GM21619 (cell line): ENCODE measurements around the gene ZNF792.
"Not testable (repeated sequence)": the region's sequence is repeated elsewhere in the genome, so short reads cannot be mapped to it uniquely, and the experiment has no call there.

Experiments used
- ATAC-seq: cut with Tn5 transposase; IDR thresholded peaks from one replicate; pipeline ENCODE4 v1.9.1; 2021; ENCODE audit not compliant: unreplicated experiment

ZNF792 gene

DNA sequence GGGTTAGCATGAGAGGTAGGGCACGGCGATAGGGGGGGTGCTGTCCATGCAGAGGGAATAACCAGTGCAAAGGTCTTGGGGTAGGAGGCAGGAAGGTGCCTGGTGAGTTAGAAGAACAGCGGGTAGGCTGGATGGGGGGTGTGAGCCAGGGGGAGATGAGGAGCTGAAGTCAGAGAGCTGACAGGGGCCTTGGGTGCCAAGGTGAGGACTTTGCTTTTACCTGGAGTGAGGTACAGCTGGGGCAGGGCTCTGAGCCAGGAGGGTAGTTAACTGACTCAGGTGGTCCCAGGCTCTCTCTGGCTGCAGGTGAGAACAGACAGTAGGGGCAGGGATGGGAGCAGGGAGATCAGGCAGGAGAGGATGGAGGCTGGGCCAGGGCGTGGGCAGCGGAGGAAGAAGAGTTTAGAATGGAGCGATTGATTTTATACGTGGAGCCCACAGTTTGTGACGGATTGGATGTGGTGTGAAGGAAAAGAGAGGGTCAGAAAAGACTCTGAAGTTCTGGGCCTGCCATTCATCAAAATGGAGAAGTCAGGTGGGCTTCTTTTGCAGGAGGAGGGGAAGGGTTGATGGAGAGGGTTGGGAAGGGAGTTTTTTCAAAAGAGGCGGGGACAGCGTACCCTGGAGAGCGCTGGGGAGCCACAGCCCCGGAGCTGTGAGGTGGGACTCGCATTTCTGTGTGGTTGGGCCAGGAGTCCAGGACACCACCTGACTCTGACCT is 34.9 kb upstream of the ZNF792 start:
- ATAC-seq: no peak

DNA sequence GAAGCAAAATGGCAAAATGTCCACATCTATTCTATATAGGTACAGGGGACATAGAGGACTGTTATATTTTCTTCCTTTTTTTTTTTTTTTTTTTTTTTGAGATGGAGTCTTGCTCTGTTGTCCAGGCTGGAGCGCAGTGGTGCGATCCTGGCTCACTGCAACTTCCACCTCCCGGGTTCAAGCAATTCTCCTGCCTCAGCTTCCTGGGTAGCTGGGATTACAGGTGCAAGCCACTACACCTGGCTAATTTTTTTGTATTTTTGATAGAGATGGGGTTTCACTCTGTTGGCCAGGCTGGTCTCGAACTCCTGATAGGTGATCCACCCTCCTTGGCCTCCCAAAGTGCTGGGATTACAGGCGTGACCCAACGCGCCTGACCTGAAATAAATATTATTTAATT is 34.2 kb upstream of the ZNF792 start:
- ATAC-seq: not testable (repeated sequence)

DNA sequence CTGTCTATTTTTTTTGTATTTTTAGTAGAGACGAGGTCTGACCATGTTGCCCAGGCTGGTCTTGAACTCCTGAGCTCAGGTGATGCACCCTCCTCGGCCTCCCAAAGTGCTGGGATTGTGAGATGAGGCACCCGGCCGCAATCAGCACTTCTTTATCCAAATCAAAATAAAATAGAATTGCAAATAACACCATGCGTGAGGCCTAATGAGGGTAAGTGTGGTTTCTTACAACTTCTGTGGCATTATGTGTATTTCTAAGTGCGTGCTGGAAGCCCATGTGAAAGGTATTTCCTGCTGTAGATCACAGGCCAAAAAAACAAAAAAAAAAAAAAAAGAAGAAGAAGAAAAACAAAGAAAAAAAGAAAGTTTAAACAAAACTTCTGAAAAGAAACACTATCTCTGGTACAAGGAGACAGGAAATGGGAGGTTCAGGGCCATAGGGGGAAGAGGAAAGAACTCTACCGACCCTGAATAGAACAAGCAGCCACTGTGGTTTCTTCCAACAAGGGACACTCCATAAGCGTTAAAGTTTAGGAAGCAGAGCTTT is 33.1 kb upstream of the ZNF792 start:
- ATAC-seq: no peak

DNA sequence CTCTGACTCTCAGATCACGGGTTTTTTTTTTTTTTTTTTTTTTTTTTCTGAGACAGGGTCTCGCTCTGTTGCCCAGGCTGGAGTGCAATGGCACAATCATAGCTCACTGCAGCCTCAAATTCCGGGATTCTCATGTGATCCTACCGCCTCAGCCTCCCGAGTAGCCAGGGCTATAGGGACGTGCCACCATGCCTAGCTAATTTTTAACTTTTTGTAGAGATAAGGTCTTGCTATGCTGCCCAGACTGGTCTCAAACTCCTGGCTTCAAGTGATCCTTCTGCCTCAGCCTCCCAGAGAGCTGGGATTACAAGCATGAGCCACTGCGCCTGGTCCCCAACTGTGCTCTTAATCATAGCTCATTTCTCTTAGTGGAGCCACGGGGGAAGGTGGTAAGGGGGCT is 31.5 kb upstream of the ZNF792 start:
- ATAC-seq: no peak

DNA sequence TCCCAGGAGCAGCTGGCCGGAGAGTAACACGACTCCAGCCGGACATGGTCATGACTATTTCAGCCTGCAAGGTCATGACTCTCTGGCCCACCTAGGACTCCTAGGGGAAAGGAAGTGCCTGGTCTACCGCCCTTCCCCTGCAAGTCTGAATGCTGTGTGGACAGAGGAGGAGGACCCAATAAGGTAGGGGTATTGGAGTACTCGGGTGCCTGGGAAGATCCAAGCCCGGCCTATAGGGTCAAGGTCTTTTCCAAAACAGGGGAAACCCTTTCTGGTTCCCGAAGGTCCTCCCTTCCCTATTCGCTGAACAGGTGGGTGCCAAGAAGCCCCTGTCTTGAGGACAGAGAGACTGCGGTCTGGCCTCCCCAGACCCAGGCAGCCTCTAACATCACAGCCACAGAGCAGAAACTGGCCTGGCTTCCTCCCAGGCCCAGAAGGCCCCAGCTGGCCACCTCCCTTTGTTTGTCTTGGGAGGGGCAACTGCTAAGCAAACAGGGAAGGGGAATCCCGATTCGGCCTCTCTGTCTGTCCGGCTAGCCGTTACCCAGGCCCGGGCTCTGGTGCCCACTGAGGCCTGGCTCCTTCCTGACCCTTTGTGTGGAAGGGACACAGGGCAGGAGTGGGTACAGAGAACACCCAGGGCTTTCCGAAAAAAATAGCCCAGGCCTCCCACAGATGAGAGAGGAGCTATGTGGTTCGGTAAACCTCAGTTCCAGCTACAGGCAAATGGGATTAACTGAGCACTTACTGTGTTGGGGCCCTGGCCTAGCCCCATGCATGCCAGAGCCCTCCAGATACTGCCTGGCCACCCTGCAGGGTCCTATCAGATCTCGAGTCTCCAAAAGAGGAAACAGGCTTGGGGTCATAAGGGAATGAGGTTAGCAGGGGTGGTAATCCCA is 30.9 kb upstream of the ZNF792 start:
- ATAC-seq: no peak

DNA sequence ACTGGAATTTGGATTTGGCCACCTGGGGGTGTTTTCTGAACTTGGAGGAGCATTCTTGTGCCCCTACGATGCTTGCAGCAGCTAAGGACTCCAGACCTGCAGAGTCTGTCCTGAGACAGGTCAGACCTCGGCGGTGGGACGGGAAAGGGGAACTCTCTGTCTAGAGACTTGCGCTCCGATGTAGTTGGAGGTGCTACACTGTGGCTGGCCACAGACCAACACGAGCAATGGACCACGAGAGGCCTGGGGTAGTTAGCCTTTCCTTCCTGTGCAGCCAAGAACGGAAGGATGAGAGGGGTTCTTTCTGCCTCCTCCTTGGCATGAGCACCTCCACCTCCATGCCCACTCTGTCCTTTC is 30.2 kb upstream of the ZNF792 start:
- ATAC-seq: no peak

- not testable (repeated sequence) for ATAC-seq
These were observed 28.6 kb upstream of the ZNF792 start for GRCh38 chr19:34992582-34992981.

- no peak for ATAC-seq
These were observed 27.7 kb upstream of the ZNF792 start for GRCh38 chr19:34991542-34992333.

DNA sequence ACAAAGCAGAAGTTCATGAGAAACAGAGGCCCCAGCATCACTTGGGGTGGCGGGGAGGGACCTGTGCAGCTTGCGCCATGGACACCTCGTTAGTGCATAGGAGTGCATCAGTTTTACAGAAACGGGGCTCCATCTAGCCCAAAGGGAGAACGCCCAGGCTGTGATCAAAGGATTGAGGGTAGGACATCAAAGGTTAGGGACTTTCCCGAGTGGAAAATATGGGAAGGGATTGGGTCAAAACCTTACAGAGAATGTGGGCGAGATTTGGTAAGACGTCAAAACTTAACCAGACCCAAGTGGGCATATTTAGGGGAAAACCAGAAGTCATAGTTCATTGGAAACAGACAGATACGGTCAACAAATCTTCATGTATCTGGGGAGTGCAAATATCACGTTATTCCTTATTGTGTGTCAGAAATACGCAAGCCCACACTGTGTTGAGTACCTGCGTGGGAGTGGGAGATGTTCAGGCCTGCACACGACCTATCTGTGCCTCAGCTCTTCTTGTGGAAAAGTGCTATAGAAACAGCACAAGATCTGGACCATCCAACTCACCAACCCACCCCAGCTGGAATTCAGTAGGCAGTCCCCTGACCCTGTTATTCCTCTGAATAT is 26.7 kb upstream of the ZNF792 start:
- no peak for ATAC-seq

- no peak for ATAC-seq
These were observed 25.3 kb upstream of the ZNF792 start for GRCh38 chr19:34989298-34989697.

DNA sequence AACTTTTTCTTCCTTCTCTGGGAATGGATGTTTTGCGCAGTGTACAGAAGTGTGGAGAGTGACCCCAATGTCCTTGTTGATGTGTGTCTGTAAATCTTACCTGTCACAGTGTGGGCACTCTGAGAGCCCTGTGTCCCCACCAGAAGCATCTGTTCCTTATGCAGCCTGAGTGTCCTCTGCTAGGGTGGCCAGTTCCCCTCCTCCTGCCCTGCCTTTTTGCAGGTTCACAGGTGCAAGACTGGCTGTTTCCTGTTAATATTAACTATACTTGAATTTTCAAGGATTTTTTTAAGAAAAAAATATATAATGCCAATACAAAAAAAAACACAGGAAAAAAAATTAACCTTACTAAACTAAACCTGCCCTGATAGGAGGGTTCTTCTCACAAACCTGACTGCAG is 24.1 kb upstream of the ZNF792 start:
- ATAC-seq: no peak

GRCh38 chr19:34985249-34986022 is 21.4 kb upstream of the ZNF792 start:
- no peak for ATAC-seq

DNA sequence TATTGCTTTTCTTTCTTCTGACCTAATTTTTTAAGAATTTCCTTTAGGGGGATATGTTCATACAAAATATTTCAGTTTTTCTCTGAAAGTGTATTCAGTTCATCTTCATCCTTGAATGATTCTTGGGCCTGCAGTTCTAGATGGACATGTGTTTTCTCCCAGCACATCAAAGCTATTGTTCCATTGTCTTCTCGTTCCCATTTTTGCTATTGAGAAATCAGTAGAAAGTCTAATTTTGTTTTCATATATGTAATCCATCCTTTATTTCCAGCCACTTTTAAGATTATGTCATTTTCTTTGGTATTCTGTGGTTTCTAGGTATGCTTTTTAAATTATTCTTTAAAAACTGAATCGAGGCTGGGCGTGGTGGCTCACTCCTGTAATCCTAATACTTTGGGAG is 20.3 kb upstream of the ZNF792 start:
- no peak for ATAC-seq

GRCh38 chr19:34983786-34984185 is 19.8 kb upstream of the ZNF792 start:
- no peak for ATAC-seq

GRCh38 chr19:34982275-34982674 is 18.2 kb upstream of the ZNF792 start:
- no peak for ATAC-seq

DNA sequence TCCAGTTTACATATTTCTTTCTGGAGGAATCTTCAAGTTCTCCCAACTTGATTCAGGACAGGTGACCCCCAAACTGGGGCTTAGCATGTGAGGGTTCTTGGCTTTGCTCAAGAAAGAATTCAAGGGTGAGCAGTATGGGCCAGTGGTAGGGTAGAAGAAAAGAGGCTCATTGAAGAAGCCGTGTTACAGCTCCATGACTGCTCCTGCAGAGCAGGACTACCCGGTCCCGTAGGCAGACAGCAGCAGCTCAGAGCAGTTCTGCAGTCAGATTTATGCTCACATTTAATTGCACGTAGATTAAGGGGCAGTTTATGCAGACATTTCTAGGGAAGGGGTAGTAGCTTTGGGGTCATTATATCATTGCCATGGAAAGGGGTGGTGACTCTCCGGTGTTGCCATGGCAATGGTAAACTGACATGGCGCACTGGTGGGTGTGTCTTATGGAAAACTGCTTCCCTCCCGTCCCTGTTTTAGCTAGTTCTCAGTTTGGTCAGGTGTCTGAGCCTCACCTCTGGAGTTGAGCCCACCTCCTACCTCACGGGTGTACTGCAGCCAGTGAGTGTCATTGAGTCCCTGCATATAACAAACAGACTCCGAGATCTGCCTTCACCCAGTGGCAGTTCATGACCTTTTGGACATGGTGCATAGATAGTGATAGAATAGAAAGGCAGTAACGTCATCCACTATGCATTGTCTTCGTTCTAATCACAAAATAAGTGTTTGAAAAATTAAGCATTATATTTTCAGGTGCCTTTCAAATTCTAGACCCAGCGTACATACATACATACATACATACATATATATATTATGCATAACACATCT is 16.0 kb upstream of the ZNF792 start:
- no peak for ATAC-seq

- ATAC-seq: no peak
These were observed 12.6 kb upstream of the ZNF792 start for GRCh38 chr19:34976611-34977010.

- no peak for ATAC-seq
These were observed 11.0 kb upstream of the ZNF792 start for GRCh38 chr19:34975056-34975455.

- no peak for ATAC-seq
These were observed 10.6 kb upstream of the ZNF792 start for GRCh38 chr19:34974646-34975045.
